Right kidney (tissue), 9 donors: ENCODE results near the gene TNFSF15.

Source experiments
- DNase-seq: peaks from one replicate; pipeline ENCODE4 v3.0.0-alpha.2; 2016
- long read RNA-seq, 8 donors: transcript quantifications; one replicate each; lab custom pipeline, GENCODE V29; 2026

The TNFSF15 gene
- long read RNA-seq, donor 1, partial matches to known transcripts: 0 of 1 reads
- long read RNA-seq, donor 1, other reads (novel, unspliced or antisense): 0 of 1 reads
- long read RNA-seq, donor 2, partial matches to known transcripts: 0 of 1 reads
- long read RNA-seq, donor 2, other reads (novel, unspliced or antisense): 0 of 1 reads
- long read RNA-seq, donor 3, full-length matches to known transcripts: 2 of 2 reads
- long read RNA-seq, donor 3, partial matches to known transcripts: 0 of 2 reads
- long read RNA-seq, donor 3, other reads (novel, unspliced or antisense): 0 of 2 reads
- long read RNA-seq, donor 4, full-length matches to known transcripts: 1 of 1 reads
- long read RNA-seq, donor 4, partial matches to known transcripts: 0 of 1 reads
- long read RNA-seq, donor 4, other reads (novel, unspliced or antisense): 0 of 1 reads
- long read RNA-seq, donor 5, partial matches to known transcripts: 0 of 1 reads
- long read RNA-seq, donor 5, other reads (novel, unspliced or antisense): 0 of 1 reads
- long read RNA-seq, donor 6, full-length matches to known transcripts: 4 of 4 reads
- long read RNA-seq, donor 6, partial matches to known transcripts: 0 of 4 reads
- long read RNA-seq, donor 6, other reads (novel, unspliced or antisense): 0 of 4 reads
- long read RNA-seq, donor 7, full-length matches to known transcripts: 1 of 1 reads
- long read RNA-seq, donor 7, partial matches to known transcripts: 0 of 1 reads
- long read RNA-seq, donor 7, other reads (novel, unspliced or antisense): 0 of 1 reads
- long read RNA-seq, donor 8, partial matches to known transcripts: 0 of 1 reads
- long read RNA-seq, donor 8, other reads (novel, unspliced or antisense): 0 of 1 reads

- DNase-seq: peak; percentile 66
Observed at GRCh38 chr9:114805670-114806525, at the start of gene TNFSF15. Gene TNFSF15 (minus strand): TSS chr9:114806039. CDS start chr9:114806012, 27 bp downstream.

DNA sequence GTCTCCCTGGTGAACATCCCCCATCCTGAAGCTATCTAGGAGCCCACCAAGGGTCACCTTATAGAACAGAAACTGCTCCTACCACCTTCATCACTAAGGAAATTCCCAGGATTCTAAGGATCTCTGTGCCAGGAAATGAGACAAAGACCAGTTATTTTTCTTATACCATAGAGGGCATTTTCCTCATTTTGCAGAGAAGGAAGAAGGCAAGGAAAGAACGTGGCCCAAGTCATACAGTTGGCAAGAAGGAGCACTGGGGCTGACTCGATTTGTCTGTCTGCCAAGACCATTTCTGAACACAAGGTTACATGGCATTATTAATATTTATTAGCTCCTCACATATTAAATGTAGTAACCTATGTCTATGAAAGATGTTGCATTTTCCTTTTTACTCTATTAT is 49.6 kb upstream of the TNFSF15 start:
- DNase-seq: no peak

DNA sequence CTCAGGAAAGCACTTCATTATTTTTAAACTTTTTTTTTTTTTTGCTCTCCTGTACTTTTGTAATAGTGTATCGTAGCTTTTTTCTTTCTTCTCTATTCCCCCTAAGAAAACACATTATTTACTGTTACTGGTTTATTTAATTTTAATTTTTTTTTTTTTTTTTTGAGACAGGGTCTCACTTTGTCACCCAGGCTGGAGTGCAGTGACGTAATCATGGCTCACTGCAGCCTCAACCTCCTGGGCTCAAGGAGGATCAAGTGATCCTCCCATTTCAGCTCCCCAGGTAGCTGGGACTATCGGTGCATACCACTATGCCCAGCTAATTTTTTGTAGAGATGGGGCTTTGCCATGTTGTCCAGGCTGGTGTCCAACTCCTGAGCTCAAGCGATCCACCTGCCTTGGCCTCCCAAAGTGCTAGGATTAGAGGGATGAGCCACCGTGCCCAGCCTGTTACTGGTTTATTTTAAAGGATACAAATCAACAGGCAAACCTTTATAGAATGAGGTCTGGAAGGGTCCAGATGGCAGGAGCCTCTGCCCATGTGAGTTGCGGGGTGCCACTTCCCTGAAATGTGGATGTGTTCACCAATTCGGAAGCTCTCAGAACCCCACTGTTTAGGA is 49.0 kb upstream of the TNFSF15 start:
- no peak for DNase-seq

- DNase-seq: no peak
Observed at GRCh38 chr9:114853071-114853855, 47.4 kb upstream of the TNFSF15 start.

GRCh38 chr9:114852050-114852594 is 46.3 kb upstream of the TNFSF15 start:
- DNase-seq: no peak

- no peak for DNase-seq
Observed at GRCh38 chr9:114851306-114851705, 45.5 kb upstream of the TNFSF15 start.

DNA sequence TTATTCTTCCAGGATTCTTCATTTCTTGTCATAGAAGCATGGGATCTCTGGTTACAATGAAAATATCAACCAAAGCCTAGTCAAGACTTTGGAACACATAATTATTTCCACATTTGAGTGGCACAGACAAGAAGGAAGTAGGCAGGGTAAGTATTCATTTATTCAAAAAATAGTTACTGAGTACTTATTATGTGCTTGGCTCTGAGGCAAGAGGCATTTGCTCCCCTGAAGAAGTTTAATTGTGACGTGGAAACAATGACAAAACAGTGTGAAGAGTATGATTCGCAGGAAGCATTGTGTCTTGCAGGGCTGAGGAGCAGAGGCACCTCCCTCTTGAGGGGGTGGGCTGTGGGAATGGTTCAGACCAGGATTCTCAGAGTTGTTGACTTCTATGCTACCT is 45.0 kb upstream of the TNFSF15 start:
- DNase-seq: no peak

- no peak for DNase-seq
Observed at GRCh38 chr9:114849450-114849849, 43.6 kb upstream of the TNFSF15 start.

GRCh38 chr9:114847492-114848417 is 41.9 kb upstream of the TNFSF15 start:
- DNase-seq: no peak

DNA sequence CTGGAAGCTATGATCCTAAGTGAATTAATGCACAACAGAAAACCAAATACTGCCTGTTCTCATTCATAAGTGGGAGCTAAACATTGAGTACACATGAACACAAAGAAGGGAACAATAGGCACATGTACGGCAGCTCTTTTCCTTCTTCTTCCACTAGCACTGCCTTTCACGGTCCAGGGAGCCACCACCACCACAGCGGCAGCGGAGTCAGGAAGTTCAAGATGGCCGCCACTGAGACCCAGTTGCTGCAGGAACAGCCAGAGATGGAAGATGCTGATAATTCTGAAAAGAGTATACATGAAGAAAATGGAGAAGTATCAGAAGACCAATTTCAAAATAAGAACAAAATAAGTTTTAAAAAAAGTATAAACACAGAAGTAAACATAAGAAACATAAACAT is 39.5 kb upstream of the TNFSF15 start:
- DNase-seq: no peak

DNA sequence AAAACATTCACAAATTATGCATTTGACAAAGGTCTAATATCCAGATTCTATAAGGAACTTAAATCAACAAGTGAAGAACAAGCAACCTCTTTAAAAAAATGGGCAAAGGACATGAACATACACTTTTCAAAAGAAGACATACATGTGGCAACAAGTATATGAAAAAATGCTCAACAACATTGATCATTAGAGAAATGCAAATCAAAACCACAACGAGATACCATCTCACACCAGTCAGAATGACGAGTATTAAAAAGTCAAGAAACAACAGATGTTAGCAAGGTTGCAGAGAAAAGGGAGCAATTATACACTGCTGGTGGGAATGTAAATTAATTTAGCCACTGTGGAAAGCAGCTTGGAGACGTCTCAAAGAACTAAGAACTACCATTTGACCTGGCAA is 38.9 kb upstream of the TNFSF15 start:
- DNase-seq: no peak

DNA sequence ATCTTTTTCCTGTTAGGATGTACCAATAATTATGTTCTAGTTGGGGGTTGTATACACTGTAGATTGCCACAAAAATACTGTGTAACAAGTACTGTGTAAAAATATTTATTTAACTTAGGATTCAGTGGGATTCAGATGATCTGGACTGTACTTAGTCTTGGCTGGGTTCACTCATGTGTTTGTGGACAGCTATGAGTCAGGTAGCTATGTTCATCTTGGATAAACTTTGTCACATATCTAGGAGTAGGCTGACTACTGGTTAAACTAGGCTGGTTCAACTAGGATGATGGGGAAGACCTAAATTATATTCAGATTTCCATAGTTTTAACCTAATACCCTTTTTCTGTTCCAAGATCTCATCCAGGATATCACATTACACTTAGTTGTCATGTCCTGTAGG is 32.1 kb upstream of the TNFSF15 start:
- DNase-seq: no peak

- DNase-seq: no peak
Observed at GRCh38 chr9:114836769-114837168, 30.9 kb upstream of the TNFSF15 start.

- DNase-seq: no peak
Observed at GRCh38 chr9:114834386-114834785, 28.5 kb upstream of the TNFSF15 start.

GRCh38 chr9:114830546-114830945 is 24.7 kb upstream of the TNFSF15 start:
- no peak for DNase-seq

DNA sequence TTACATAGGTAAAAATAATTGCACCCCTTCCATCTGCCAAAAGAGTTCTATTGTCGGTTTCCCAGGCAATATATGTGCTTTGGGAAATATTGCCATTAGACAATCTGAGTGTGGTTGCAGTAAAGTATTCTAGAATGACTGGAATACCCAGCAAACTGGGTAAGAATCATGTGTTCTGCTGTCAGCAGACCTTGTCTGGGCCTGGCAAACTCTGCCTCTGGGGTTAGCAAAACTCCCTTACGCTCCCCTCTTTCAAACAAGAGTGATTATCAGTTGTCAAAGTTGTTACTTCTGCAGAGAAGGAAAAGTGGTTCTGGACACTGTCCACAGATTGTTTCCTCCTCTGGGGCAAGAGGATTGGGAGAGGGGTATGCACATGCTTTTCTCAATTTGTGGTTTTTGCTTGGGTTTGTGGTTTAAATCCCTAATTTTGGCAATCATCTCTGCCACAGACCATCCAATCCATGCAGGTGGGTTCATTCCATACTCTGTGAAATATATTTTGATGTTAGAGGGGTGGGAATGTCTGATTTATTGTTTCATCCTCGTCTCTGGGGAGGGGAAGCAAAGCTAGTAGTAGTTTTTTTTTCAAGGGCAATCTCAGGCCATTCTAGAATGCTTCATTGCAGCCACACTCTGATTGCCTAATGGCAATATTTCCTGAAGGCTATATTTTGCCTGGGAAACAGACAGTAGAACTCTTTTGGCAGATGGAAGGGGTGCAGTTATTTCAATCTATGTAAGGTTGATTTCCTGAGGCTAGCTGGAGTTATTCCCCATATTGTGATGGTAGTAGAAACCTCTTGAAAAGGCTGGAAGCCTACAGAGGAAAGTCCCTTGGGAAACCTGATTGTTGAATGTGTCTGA is 24.0 kb upstream of the TNFSF15 start:
- no peak for DNase-seq

- no peak for DNase-seq
Observed at GRCh38 chr9:114828303-114828650, 22.4 kb upstream of the TNFSF15 start.

- DNase-seq: no peak
Observed at GRCh38 chr9:114827641-114828302, 21.9 kb upstream of the TNFSF15 start.
